T-helper 2 cell treated with Interferon-gamma antibody and Interleukin-4, amounts not matched to agents 5 μg/mL and 100 μg/mL, for 36 hours (primary cell): Measurements from ENCODE around the gene SLC4A8.
"Not testable (repeated sequence)": the region's sequence is repeated elsewhere in the genome, so short reads cannot be mapped to it uniquely, and the experiment has no call there.

ENCODE experiments used
- DNase-seq: peaks from one replicate; pipeline ENCODE4 v3.0.0; 2021; ENCODE audit warnings: low spot score
- H3K27ac Mint-ChIP-seq: one replicate; pipeline ENCODE4 v1.8.0; 2021; ENCODE audit warnings: mild to moderate bottlenecking, mixed read lengths
- H3K27me3 Mint-ChIP-seq: one replicate; pipeline ENCODE4 v1.8.0; 2021; ENCODE audit warnings: low read depth, mixed read lengths
- H3K36me3 Mint-ChIP-seq: one replicate; pipeline ENCODE4 v1.8.0; 2021; ENCODE audit warnings: low read depth, mixed read lengths
- H3K4me1 Mint-ChIP-seq: one replicate; pipeline ENCODE4 v1.8.0; 2021; ENCODE audit warnings: low read depth, mixed read lengths
- H3K4me3 Mint-ChIP-seq: one replicate; pipeline ENCODE4 v1.8.0; 2022; ENCODE audit warnings: mild to moderate bottlenecking, moderate library complexity, mixed read lengths
- H3K9me3 Mint-ChIP-seq: one replicate; pipeline ENCODE4 v1.8.0; 2021; ENCODE audit warnings: mixed read lengths

Gene SLC4A8

GRCh38 chr12:51455050-51455449 is 30.4 kb downstream of the SLC4A8 start:
- not testable (repeated sequence) for H3K36me3 Mint-ChIP-seq, H3K4me1 Mint-ChIP-seq, DNase-seq, H3K4me3 Mint-ChIP-seq, H3K27ac Mint-ChIP-seq, H3K9me3 Mint-ChIP-seq, H3K27me3 Mint-ChIP-seq

- Mint-ChIP-seq H3K27ac (no peak overlapping the region), H3K4me1 (no peaks in the 10 kb centered on the region), H3K36me3 (no peaks in the 10 kb centered on the region), H3K27me3 (no peaks in the 10 kb centered on the region), H3K9me3 (no peaks in the 10 kb centered on the region), H3K4me3 (no peak overlapping the region)
- no peak for DNase-seq
Observed at GRCh38 chr12:51458635-51459034, 34.0 kb downstream of the SLC4A8 start.

GRCh38 chr12:51460519-51460918 is 35.9 kb downstream of the SLC4A8 start:
- no peaks in the 10 kb centered on the region for H3K36me3 Mint-ChIP-seq
- no peaks in the 10 kb centered on the region for H3K27me3 Mint-ChIP-seq
- no peaks in the 10 kb centered on the region for H3K4me1 Mint-ChIP-seq
- no peak for DNase-seq
- no peaks in the 10 kb centered on the region for H3K9me3 Mint-ChIP-seq
- H3K4me3 Mint-ChIP-seq: no peak overlapping the region
- no peak overlapping the region for H3K27ac Mint-ChIP-seq

- no peak overlapping the region for H3K4me3 Mint-ChIP-seq
- no peak for DNase-seq
- no peaks in the 10 kb centered on the region for H3K27me3 Mint-ChIP-seq
Observed at GRCh38 chr12:51465491-51465890, 40.9 kb downstream of the SLC4A8 start.

GRCh38 chr12:51470116-51470515 is 45.5 kb downstream of the SLC4A8 start:
- no peak for DNase-seq
- Mint-ChIP-seq H3K9me3 (no peaks in the 10 kb centered on the region), H3K4me3 (no peak overlapping the region), H3K4me1 (peaks cover 2% of the 10 kb centered on the region), H3K27ac (no peak overlapping the region), H3K36me3 (peaks cover 11% of the 10 kb centered on the region), H3K27me3 (no peaks in the 10 kb centered on the region)

More at GRCh38 chr12:51465491-51465890, 40.9 kb downstream of the SLC4A8 start:
- Mint-ChIP-seq H3K4me1 (no peaks in the 10 kb centered on the region), H3K36me3 (no peaks in the 10 kb centered on the region), H3K27ac (no peak overlapping the region), H3K9me3 (no peaks in the 10 kb centered on the region)

GRCh38 chr12:51471111-51471864 is 46.7 kb downstream of the SLC4A8 start:
- Mint-ChIP-seq H3K4me3 (no peak overlapping the region), H3K4me1 (peaks cover 7% of the 10 kb centered on the region), H3K36me3 (peaks cover 15% of the 10 kb centered on the region), H3K27ac (no peak overlapping the region), H3K9me3 (no peaks in the 10 kb centered on the region), H3K27me3 (no peaks in the 10 kb centered on the region)
- DNase-seq: no peak

GRCh38 chr12:51472984-51473383 is 48.4 kb downstream of the SLC4A8 start:
- H3K9me3 Mint-ChIP-seq: no peaks in the 10 kb centered on the region
- H3K27ac Mint-ChIP-seq: no peak overlapping the region
- no peaks in the 10 kb centered on the region for H3K27me3 Mint-ChIP-seq
- peaks cover 15% of the 10 kb centered on the region for H3K36me3 Mint-ChIP-seq
- H3K4me3 Mint-ChIP-seq: no peak overlapping the region
- DNase-seq: no peak
- H3K4me1 Mint-ChIP-seq: peaks cover 7% of the 10 kb centered on the region

- Mint-ChIP-seq H3K4me3 (no peak overlapping the region), H3K27me3 (no peaks in the 10 kb centered on the region), H3K36me3 (peaks cover 15% of the 10 kb centered on the region), H3K9me3 (no peaks in the 10 kb centered on the region), H3K4me1 (peaks cover 7% of the 10 kb centered on the region), H3K27ac (no peak overlapping the region)
- DNase-seq: no peak
Observed at GRCh38 chr12:51473947-51474346, 49.3 kb downstream of the SLC4A8 start.

- Mint-ChIP-seq H3K36me3 (peaks cover 17% of the 10 kb centered on the region), H3K9me3 (no peaks in the 10 kb centered on the region), H3K4me1 (peaks cover 11% of the 10 kb centered on the region), H3K27ac (no peak overlapping the region), H3K27me3 (no peaks in the 10 kb centered on the region), H3K4me3 (no peak overlapping the region)
- no peak for DNase-seq
Observed at GRCh38 chr12:51475543-51475942, 50.9 kb downstream of the SLC4A8 start.

- no peak for DNase-seq
- no peaks in the 10 kb centered on the region for H3K9me3 Mint-ChIP-seq
- peaks cover 13% of the 10 kb centered on the region for H3K36me3 Mint-ChIP-seq
- no peak overlapping the region for H3K4me3 Mint-ChIP-seq
- no peaks in the 10 kb centered on the region for H3K27me3 Mint-ChIP-seq
- H3K27ac Mint-ChIP-seq: peak overlapping the region; percentile 31
- peaks cover 44% of the 10 kb centered on the region for H3K4me1 Mint-ChIP-seq
Observed at GRCh38 chr12:51480978-51481377, 56.3 kb downstream of the SLC4A8 start.

- no peak for DNase-seq
Observed at GRCh38 chr12:51482929-51483697, 58.5 kb downstream of the SLC4A8 start.

GRCh38 chr12:51484119-51484518 is 59.5 kb downstream of the SLC4A8 start:
- peaks cover 13% of the 10 kb centered on the region for H3K36me3 Mint-ChIP-seq
- H3K27ac Mint-ChIP-seq: peak overlapping the region; percentile 78
- no peak for DNase-seq
- H3K9me3 Mint-ChIP-seq: no peaks in the 10 kb centered on the region
- H3K4me3 Mint-ChIP-seq: peak overlapping the region; percentile 39
- H3K27me3 Mint-ChIP-seq: no peaks in the 10 kb centered on the region
- H3K4me1 Mint-ChIP-seq: peaks cover 44% of the 10 kb centered on the region

More at GRCh38 chr12:51482929-51483697, 58.5 kb downstream of the SLC4A8 start:
- Mint-ChIP-seq H3K4me3 (peak overlapping the region; percentile 77), H3K36me3 (peaks cover 13% of the 10 kb centered on the region), H3K4me1 (peaks cover 44% of the 10 kb centered on the region), H3K27me3 (no peaks in the 10 kb centered on the region), H3K9me3 (no peaks in the 10 kb centered on the region), H3K27ac (peak overlapping the region; percentile 94)

- H3K27me3 Mint-ChIP-seq: no peaks in the 10 kb centered on the region
Observed at GRCh38 chr12:51488281-51488680, 63.6 kb downstream of the SLC4A8 start.

GRCh38 chr12:51493281-51493680 is 68.7 kb downstream of the SLC4A8 start:
- peaks cover 3% of the 10 kb centered on the region for H3K36me3 Mint-ChIP-seq
- H3K27ac Mint-ChIP-seq: no peak overlapping the region
- H3K4me3 Mint-ChIP-seq: no peak overlapping the region
- H3K4me1 Mint-ChIP-seq: no peaks in the 10 kb centered on the region
- no peaks in the 10 kb centered on the region for H3K27me3 Mint-ChIP-seq
- H3K9me3 Mint-ChIP-seq: no peaks in the 10 kb centered on the region
- DNase-seq: no peak

More at GRCh38 chr12:51488281-51488680, 63.6 kb downstream of the SLC4A8 start:
- peaks cover 9% of the 10 kb centered on the region for H3K36me3 Mint-ChIP-seq
- DNase-seq: no peak
- H3K4me1 Mint-ChIP-seq: peaks cover 19% of the 10 kb centered on the region
- H3K9me3 Mint-ChIP-seq: no peaks in the 10 kb centered on the region
- no peak overlapping the region for H3K27ac Mint-ChIP-seq
- H3K4me3 Mint-ChIP-seq: no peak overlapping the region
